ENCODE measurements around the gene CAPZB.

Gene CAPZB

DNA sequence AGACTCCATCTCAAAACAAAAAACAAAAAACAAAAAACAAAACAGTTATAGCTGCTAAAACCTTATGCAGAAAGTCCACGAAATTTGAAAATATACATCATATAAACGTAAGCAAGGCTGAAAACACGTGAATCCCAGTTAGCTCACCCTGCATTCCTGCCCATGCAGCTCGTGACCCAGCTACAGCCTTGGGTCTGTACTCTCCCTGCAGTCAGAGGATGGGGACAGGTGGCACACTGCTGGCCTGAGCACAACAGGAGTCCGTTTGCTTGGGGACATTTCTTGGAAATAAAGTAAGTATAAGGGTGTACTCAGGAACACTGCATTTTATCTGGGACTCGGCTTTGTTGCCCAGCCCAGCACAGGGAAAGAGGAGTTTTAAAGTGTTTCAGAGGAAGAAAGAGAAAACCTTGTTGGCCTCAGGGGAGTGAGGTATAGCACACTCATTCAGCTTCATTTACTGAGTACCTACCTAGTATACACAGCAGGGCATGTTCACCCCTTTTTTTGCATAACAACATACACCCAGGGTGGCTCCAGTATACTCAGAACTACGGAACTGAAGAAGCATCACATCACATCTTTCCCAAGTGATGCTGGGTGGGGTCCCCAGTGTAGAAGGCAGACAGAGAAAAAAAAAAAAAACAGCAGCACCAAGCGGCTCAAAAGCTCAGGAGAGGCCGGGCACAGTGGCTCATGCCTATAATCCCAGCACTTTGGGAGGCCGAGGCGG is 44.1 kb downstream of the CAPZB start:
- Histone ChIP-seq H3F3A (ENCODE audit: insufficient read depth) (peaks cover 5% of the 10 kb centered on the region; the same call in 1 of the 2 replicates), H3K27ac (ENCODE audit: low read depth, low read length) (no peak overlapping the region), H2AFZ (ENCODE audit: low read depth, low read length, severe bottlenecking) (no peak overlapping the region), H3K27me3 (ENCODE audit: low read length) (no peaks in the 10 kb centered on the region), H4K20me1 (ENCODE audit: low read depth, low read length) (peaks cover 18% of the 10 kb centered on the region; the same call in 1 of the 2 replicates), H3K9ac (ENCODE audit: low read length) (no peak overlapping the region), H3K79me2 (ENCODE audit: insufficient read depth, low read length) (peaks cover 89% of the 10 kb centered on the region), H3K36me3 (ENCODE audit: low read length) (no peaks in the 10 kb centered on the region), H3K9me3 (ENCODE audit: insufficient read depth, low read length) (no peaks in the 10 kb centered on the region), H3K4me3 (ENCODE audit: insufficient read depth, low read length, poor library complexity, severe bottlenecking) (no peak overlapping the region), H3K4me2 (ENCODE audit: low read depth, low read length, poor library complexity, severe bottlenecking) (no peak overlapping the region), H3K9me2 (replicated peaks; ENCODE audit: insufficient read depth, low read length) (no peaks in the 10 kb centered on the region)
- TF ChIP-seq EZH2phosphoT487 (conservative IDR thresholded peaks at IDR 0.05; ENCODE audit: low read length) = no peak
- TF ChIP-seq, protein P1, sequence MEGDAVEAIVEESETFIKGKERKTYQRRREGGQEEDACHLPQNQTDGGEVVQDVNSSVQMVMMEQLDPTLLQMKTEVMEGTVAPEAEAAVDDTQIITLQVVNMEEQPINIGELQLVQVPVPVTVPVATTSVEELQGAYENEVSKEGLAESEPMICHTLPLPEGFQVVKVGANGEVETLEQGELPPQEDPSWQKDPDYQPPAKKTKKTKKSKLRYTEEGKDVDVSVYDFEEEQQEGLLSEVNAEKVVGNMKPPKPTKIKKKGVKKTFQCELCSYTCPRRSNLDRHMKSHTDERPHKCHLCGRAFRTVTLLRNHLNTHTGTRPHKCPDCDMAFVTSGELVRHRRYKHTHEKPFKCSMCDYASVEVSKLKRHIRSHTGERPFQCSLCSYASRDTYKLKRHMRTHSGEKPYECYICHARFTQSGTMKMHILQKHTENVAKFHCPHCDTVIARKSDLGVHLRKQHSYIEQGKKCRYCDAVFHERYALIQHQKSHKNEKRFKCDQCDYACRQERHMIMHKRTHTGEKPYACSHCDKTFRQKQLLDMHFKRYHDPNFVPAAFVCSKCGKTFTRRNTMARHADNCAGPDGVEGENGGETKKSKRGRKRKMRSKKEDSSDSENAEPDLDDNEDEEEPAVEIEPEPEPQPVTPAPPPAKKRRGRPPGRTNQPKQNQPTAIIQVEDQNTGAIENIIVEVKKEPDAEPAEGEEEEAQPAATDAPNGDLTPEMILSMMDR (IDR thresholded peaks at IDR 0.05; ENCODE audit: insufficient read depth, low read length, poor library complexity, severe bottlenecking) = no peak

DNA sequence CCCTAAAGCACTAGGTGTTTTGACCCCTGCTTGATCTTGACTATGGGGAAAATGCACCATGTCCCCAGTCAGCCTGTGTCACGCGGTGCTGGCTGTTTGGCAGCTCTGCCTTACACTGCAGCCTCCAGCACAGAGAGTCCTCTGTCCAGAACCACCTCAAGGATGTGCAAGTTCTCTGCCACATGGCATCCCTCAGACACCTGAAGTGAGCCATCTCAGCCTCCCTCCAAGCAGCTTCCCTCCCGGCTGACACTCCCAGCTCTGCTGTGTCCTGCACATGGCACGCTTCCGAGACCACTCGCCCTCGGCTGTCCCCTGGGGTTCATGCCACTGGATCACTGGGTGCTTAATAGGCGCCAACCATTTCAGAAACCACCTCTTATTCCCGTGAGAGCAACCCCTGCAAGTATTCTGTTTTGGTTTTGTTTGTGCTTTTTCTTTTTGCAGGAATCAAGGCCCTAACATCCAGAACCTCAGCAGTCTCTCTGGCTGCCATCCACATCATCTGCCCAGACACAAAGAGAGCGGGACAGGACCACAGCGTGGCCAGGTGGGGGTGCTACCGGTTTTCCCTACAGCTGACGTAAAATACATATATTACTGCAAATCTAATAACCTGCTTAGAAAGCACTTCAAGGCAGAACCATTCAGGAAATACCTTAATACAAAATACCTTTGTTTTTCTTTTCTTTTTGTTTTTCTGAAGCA is 45.7 kb downstream of the CAPZB start:
- H3K27ac ChIP-seq (ENCODE audit: low read depth, low read length) = no peak overlapping the region
- no peak overlapping the region for H3K9ac ChIP-seq (ENCODE audit: low read length)
- TF ChIP-seq EZH2phosphoT487 (conservative IDR thresholded peaks at IDR 0.05; ENCODE audit: low read length) = no peak
- TF ChIP-seq, protein P1 (IDR thresholded peaks at IDR 0.05; ENCODE audit: insufficient read depth, low read length, poor library complexity, severe bottlenecking) = no peak

DNA sequence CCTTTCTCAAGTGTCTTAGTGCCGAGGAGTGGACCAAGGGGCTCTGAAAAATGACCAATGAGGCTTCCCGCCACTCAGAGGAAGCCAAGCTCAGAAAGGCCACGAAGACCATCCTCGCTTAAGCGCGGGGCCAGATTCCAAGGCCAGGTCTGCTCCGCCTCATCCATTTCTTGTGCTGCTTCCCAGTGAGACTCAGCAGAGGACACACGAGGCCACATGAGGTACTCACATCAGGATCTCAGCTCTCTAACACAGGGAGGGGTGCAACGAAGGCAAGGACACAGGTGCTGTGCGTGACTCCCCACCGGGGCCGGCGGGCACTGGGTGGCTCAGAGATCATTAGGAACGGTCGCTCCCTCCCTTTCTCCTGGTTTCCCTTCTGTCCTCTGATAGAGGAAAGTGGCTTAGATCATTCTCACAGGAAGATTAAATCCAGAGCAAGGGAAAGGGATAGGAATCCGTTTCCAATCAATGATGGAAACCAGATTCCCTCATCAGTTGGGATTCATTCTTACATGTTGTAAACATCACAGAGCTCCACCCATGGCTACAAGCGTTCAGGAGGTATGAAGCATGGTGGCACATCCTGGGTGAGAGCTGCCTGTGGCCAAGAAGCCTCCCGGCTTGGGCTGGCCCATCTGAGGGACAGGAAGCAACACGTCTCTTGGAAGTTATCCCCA is 46.7 kb downstream of the CAPZB start:
- Histone ChIP-seq H3K9me2 (replicated peaks; ENCODE audit: insufficient read depth, low read length) (no peaks in the 10 kb centered on the region), H3K9me3 (ENCODE audit: insufficient read depth, low read length) (no peaks in the 10 kb centered on the region), H4K20me1 (ENCODE audit: low read depth, low read length) (peaks cover 12% of the 10 kb centered on the region; the same call in 1 of the 2 replicates), H3K9ac (ENCODE audit: low read length) (no peak overlapping the region), H3K4me2 (ENCODE audit: low read depth, low read length, poor library complexity, severe bottlenecking) (no peak overlapping the region), H3K27ac (ENCODE audit: low read depth, low read length) (no peak overlapping the region), H3K4me3 (ENCODE audit: insufficient read depth, low read length, poor library complexity, severe bottlenecking) (no peak overlapping the region), H3K36me3 (ENCODE audit: low read length) (no peaks in the 10 kb centered on the region), H3F3A (ENCODE audit: insufficient read depth) (no peaks in the 10 kb centered on the region), H3K27me3 (ENCODE audit: low read length) (no peaks in the 10 kb centered on the region), H3K79me2 (ENCODE audit: insufficient read depth, low read length) (peaks cover 90% of the 10 kb centered on the region), H2AFZ (ENCODE audit: low read depth, low read length, severe bottlenecking) (no peak overlapping the region)
- TF ChIP-seq, protein P1 (IDR thresholded peaks at IDR 0.05; ENCODE audit: insufficient read depth, low read length, poor library complexity, severe bottlenecking) = no peak
- no peak for TF ChIP-seq EZH2phosphoT487 (conservative IDR thresholded peaks at IDR 0.05; ENCODE audit: low read length)

More for the DNA sequence above, 45.7 kb downstream of the CAPZB start:
- Histone ChIP-seq H4K20me1 (ENCODE audit: low read depth, low read length) (peaks cover 15% of the 10 kb centered on the region; the same call in 1 of the 2 replicates), H3K27me3 (ENCODE audit: low read length) (no peaks in the 10 kb centered on the region), H3F3A (ENCODE audit: insufficient read depth) (no peaks in the 10 kb centered on the region), H2AFZ (ENCODE audit: low read depth, low read length, severe bottlenecking) (no peak overlapping the region), H3K9me3 (ENCODE audit: insufficient read depth, low read length) (no peaks in the 10 kb centered on the region), H3K4me3 (ENCODE audit: insufficient read depth, low read length, poor library complexity, severe bottlenecking) (no peak overlapping the region), H3K79me2 (ENCODE audit: insufficient read depth, low read length) (peaks cover 89% of the 10 kb centered on the region), H3K9me2 (replicated peaks; ENCODE audit: insufficient read depth, low read length) (no peaks in the 10 kb centered on the region), H3K4me2 (ENCODE audit: low read depth, low read length, poor library complexity, severe bottlenecking) (no peak overlapping the region), H3K36me3 (ENCODE audit: low read length) (no peaks in the 10 kb centered on the region)
